Kidney tubule cell (primary cell): ENCODE measurements around the gene C1D.
A peak's percentile ranks its signal among the peaks of the same experiment; 100 is the strongest.

Experiments used
- DNase-seq: peaks from one replicate; pipeline ENCODE4 v3.0.0-alpha.2; 2018; ENCODE audit warnings: low spot score

The C1D gene

GRCh38 chr2:68057658-68058396, 5.0 kb downstream of the C1D start:
- DNase-seq, result no peak

GRCh38 chr2:68052717-68053422, 9.9 kb downstream of the C1D start:
- DNase-seq, result no peak

GRCh38 chr2:68050353-68050752, 12.5 kb downstream of the C1D start:
- DNase-seq, result no peak

GRCh38 chr2:68046642-68047240, 16.1 kb downstream of the C1D start:
- no peak for DNase-seq

GRCh38 chr2:68046224-68046623, 16.6 kb downstream of the C1D start:
- no peak for DNase-seq

GRCh38 chr2:68045342-68045741, 17.5 kb downstream of the C1D start:
- DNase-seq, result no peak

GRCh38 chr2:68044099-68044498, 18.7 kb downstream of the C1D start:
- DNase-seq, result peak; percentile 72

GRCh38 chr2:68043695-68044094, 19.1 kb downstream of the C1D start:
- no peak for DNase-seq

- no peak for DNase-seq
These were observed 19.8 kb downstream of the C1D start for GRCh38 chr2:68043032-68043431.

GRCh38 chr2:68041704-68042245, 21.0 kb downstream of the C1D start:
- no peak for DNase-seq

GRCh38 chr2:68040078-68040477, 22.7 kb downstream of the C1D start:
- DNase-seq, result no peak

- peak; percentile 46 for DNase-seq
These were observed 23.5 kb downstream of the C1D start for GRCh38 chr2:68039317-68039716.

GRCh38 chr2:68032702-68033101, 30.1 kb downstream of the C1D start:
- no peak for DNase-seq

- peak; percentile 69 for DNase-seq
These were observed 31.2 kb downstream of the C1D start for GRCh38 chr2:68031542-68032160.

- DNase-seq, result no peak
These were observed 31.8 kb downstream of the C1D start for GRCh38 chr2:68031043-68031442.

GRCh38 chr2:68030529-68030928, 32.3 kb downstream of the C1D start:
- DNase-seq, result no peak

- no peak for DNase-seq
These were observed 34.8 kb downstream of the C1D start for GRCh38 chr2:68027959-68028358.

GRCh38 chr2:68024450-68024849, 38.4 kb downstream of the C1D start:
- no peak for DNase-seq

GRCh38 chr2:68023904-68024303, 38.9 kb downstream of the C1D start:
- no peak for DNase-seq

GRCh38 chr2:68018727-68019126, 44.1 kb downstream of the C1D start:
- no peak for DNase-seq

- DNase-seq, result no peak
These were observed 53.3 kb downstream of the C1D start for GRCh38 chr2:68009526-68009925.

- no peak for DNase-seq
These were observed 62.5 kb downstream of the C1D start for GRCh38 chr2:68000170-68000825.
